GM12878 (cell line): ENCODE results near the gene CAMK2N2.

Experiments
- ATF3 ChIP-seq: IDR thresholded peaks from 2 replicates; pipeline ENCODE4 v1.6.1; 2011; ENCODE audit warnings: low read depth, mild to moderate bottlenecking, low read length, moderate library complexity, borderline replicate concordance; ENCODE audit errors: extremely low read depth
- ATF7 ChIP-seq: fragments of 450-650 bp; IDR thresholded peaks from 2 replicates; pipeline ENCODE4 v1.6.1; 2016; ENCODE audit warnings: low read depth, mild to moderate bottlenecking
- CEBPB ChIP-seq, 2 experiments: fragments of 150-350 bp in 1 of 2; IDR thresholded peaks; 2 replicates each; pipeline ENCODE4 v1.6.1; 2012 to 2014; ENCODE audit warnings: low read depth in 2 of 2, low read length in 2 of 2, borderline replicate concordance in 1 of 2, inconsistent platforms in 1 of 2
- JUND ChIP-seq: IDR thresholded peaks from 2 replicates; pipeline ENCODE4 v1.6.1; 2012; ENCODE audit warnings: low read depth, mild to moderate bottlenecking, low read length, improper control_type of control experiment, moderate library complexity
- SUPT20H ChIP-seq: IDR thresholded peaks from 2 replicates; pipeline ENCODE4 v1.6.1; 2011; ENCODE audit warnings: low read depth, mild to moderate bottlenecking, low read length, moderate library complexity, borderline replicate concordance; ENCODE audit not compliant: control insufficient read depth
- TF ChIP-seq, protein P1 (sequence below), 3 experiments: IDR thresholded peaks in 2 of 3; conservative IDR thresholded peaks in 1 of 3; 2 replicates each; pipeline ENCODE4 v1.5.1; 2011; ENCODE audit warnings: low read depth in 3 of 3, low read length in 3 of 3, mild to moderate bottlenecking in 3 of 3, control low read depth in 2 of 3, moderate library complexity in 2 of 3, inconsistent platforms in 1 of 3, mixed read lengths in 1 of 3; ENCODE audit not compliant: control insufficient read depth in 2 of 3, insufficient read depth in 1 of 3; ENCODE audit errors: extremely low read depth in 1 of 3

DNA sequence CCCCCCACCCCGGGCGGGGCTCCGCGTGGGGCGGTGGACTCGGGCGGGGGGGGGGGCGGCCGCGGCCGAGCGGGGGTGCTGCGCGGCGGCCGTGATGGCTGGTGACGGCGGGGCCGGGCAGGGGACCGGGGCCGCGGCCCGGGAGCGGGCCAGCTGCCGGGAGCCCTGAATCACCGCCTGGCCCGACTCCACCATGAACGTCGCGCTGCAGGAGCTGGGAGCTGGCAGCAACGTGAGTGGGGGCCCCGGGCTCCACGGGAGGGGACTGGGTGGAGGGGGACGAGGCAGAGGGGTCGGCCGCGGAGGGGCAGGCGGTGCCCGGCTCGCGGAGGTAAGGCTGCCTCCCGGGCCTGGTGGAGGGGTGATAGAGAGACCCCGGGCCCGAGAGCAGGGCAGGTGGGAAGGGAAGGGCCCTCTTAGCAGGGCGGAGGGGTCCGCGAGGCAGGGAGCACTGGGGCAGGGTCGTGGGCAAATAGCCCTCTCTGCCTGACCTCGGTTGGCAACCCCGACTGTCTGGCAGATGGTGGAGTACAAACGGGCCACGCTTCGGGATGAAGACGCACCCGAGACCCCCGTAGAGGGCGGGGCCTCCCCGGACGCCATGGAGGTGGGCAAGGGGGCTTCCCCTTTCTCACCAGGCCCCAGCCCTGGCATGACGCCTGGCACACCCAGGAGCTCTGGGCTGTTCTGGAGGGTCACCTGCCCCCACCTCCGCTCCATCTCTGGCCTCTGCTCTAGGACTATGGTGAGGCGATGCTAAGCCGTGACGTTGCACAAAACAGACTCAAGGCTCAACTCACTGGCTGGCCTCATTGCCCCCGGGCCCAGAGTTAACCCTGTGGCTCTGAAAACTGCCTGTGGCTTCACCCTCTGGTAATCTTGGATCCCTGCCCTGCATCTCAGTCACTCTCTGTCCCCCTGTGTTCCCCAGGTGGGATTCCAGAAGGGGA lies 14.9 kb upstream of the CAMK2N2 start, which contains the start of gene ECE2:
- TF ChIP-seq, protein P1, sequence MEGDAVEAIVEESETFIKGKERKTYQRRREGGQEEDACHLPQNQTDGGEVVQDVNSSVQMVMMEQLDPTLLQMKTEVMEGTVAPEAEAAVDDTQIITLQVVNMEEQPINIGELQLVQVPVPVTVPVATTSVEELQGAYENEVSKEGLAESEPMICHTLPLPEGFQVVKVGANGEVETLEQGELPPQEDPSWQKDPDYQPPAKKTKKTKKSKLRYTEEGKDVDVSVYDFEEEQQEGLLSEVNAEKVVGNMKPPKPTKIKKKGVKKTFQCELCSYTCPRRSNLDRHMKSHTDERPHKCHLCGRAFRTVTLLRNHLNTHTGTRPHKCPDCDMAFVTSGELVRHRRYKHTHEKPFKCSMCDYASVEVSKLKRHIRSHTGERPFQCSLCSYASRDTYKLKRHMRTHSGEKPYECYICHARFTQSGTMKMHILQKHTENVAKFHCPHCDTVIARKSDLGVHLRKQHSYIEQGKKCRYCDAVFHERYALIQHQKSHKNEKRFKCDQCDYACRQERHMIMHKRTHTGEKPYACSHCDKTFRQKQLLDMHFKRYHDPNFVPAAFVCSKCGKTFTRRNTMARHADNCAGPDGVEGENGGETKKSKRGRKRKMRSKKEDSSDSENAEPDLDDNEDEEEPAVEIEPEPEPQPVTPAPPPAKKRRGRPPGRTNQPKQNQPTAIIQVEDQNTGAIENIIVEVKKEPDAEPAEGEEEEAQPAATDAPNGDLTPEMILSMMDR (IDR thresholded peaks at IDR 0.05 in 2 of 3, conservative IDR thresholded peaks at IDR 0.05 in 1 of 3; ENCODE audit: control insufficient read depth in 2 of 3, extremely low read depth in 1 of 3, insufficient read depth in 1 of 3, low read depth in 3 of 3, low read length in 3 of 3): no peak
- no peak for TF ChIP-seq CEBPB (IDR thresholded peaks at IDR 0.05; ENCODE audit: borderline replicate concordance in 1 of 2, low read depth in 2 of 2, low read length in 2 of 2)
- no peak for TF ChIP-seq JUND
- TF ChIP-seq ATF7: no peak
- TF ChIP-seq SUPT20H: no peak
- no peak for TF ChIP-seq ATF3
